Keratinocyte (primary cell): ENCODE results near the gene NHSL1. TPM values are rescaled to one million over a fixed set of nuclear protein-coding genes. Genes with fewer than 3 reads are reported as not detected.

Experiments
- DNase-seq: peaks from one replicate; pipeline ENCODE4 v3.0.0-alpha.2; 2011; ENCODE audit warnings: low read depth, missing footprints, low spot score
- FAIRE-seq: peaks from 2 replicates; lab custom pipeline; 2011; peaks lifted over from hg19 to GRCh38; lab: Jason Lieb, UNC
- H2AFZ ChIP-seq: 2 replicates; pipeline ENCODE4 v1.6.0; 2012; ENCODE audit warnings: low read length, control low read depth, inconsistent platforms; ENCODE audit not compliant: control insufficient read depth
- H3K27ac ChIP-seq: 2 replicates; pipeline ENCODE4 v1.5.1; 2011; ENCODE audit warnings: low read length; ENCODE audit not compliant: control insufficient read depth, insufficient read depth
- H3K27me3 ChIP-seq: 3 replicates; pipeline ENCODE4 v1.6.0; 2011; ENCODE audit warnings: low read length; ENCODE audit not compliant: control insufficient read depth, insufficient read depth; ENCODE audit errors: extremely low read depth
- H3K36me3 ChIP-seq, 2 experiments: 2 replicates in 1 of 2; 3 replicates in 1 of 2; pipeline ENCODE4 v1.5.1; 2011; ENCODE audit warnings: low read length in 2 of 2, mild to moderate bottlenecking in 1 of 2; ENCODE audit not compliant: control insufficient read depth in 2 of 2, insufficient read depth in 2 of 2; ENCODE audit errors: extremely low read depth in 1 of 2
- H3K4me1 ChIP-seq: 3 replicates; pipeline ENCODE4 v1.5.1; 2011; ENCODE audit warnings: low read length; ENCODE audit not compliant: control insufficient read depth, insufficient read depth; ENCODE audit errors: extremely low read depth
- H3K4me2 ChIP-seq: 3 replicates; pipeline ENCODE4 v1.6.0; 2011; ENCODE audit warnings: low read depth, low read length; ENCODE audit not compliant: control insufficient read depth, insufficient read depth; ENCODE audit errors: extremely low read depth
- H3K4me3 ChIP-seq, 3 experiments: fragments of 200-600 bp in 1 of 3; sonication (generic) in 1 of 3; 2 replicates in 2 of 3; 3 replicates in 1 of 3; pipeline ENCODE4 v1.5.1; 2011 to 2016; ENCODE audit warnings: low read length in 3 of 3, mild to moderate bottlenecking in 3 of 3, control low read depth in 2 of 3, inconsistent platforms in 1 of 3, low read depth in 1 of 3, mixed read lengths in 1 of 3, mixed run types in 1 of 3, moderate library complexity in 1 of 3; ENCODE audit not compliant: control insufficient read depth in 2 of 3, insufficient read depth in 2 of 3; ENCODE audit errors: extremely low read depth in 1 of 3
- H3K79me2 ChIP-seq: 2 replicates; pipeline ENCODE4 v1.6.0; 2012; ENCODE audit warnings: low read length; ENCODE audit not compliant: control insufficient read depth, insufficient read depth
- H3K9ac ChIP-seq: 3 replicates; pipeline ENCODE4 v1.6.0; 2011; ENCODE audit warnings: low read length; ENCODE audit not compliant: control insufficient read depth, insufficient read depth; ENCODE audit errors: extremely low read depth
- H3K9me1 ChIP-seq: 3 replicates; pipeline ENCODE4 v1.6.0; 2011; ENCODE audit warnings: low read length; ENCODE audit not compliant: control insufficient read depth, insufficient read depth; ENCODE audit errors: extremely low read depth
- H3K9me3 ChIP-seq: 2 replicates; pipeline ENCODE4 v1.5.1; 2012; ENCODE audit warnings: low read depth, low read length; ENCODE audit not compliant: control insufficient read depth
- H4K20me1 ChIP-seq: 3 replicates; pipeline ENCODE4 v1.6.0; 2011; ENCODE audit warnings: low read length; ENCODE audit not compliant: control insufficient read depth, insufficient read depth; ENCODE audit errors: extremely low read depth
- CTCF ChIP-seq, 3 experiments: IDR thresholded peaks in 1 of 3; conservative IDR thresholded peaks in 1 of 3; optimal IDR thresholded peaks in 1 of 3; 2 replicates in 2 of 3; 3 replicates in 1 of 3; pipeline versions ENCODE3 to v1.5.1; 2011; ENCODE audit warnings: low read length in 3 of 3, mild to moderate bottlenecking in 3 of 3, moderate library complexity in 2 of 3, control low read depth in 1 of 3, inconsistent platforms in 1 of 3; ENCODE audit not compliant: insufficient read depth in 2 of 3; ENCODE audit errors: extremely low read depth in 1 of 3
- EZH2 ChIP-seq: IDR thresholded peaks from one replicate; pipeline ENCODE4 v1.6.1; 2012; ENCODE audit warnings: inconsistent platforms, mild to moderate bottlenecking, low read length, moderate library complexity
- dilution Hi-C: fragments of 300-500 bp; cut with MboI; formaldehyde crosslinking; loops from one replicate; pipeline ENCODE4 v1.7.0; 2020; ENCODE audit warnings: low sequenced_read_pairs; ENCODE audit not compliant: extremely low pct_ligation_motif_present
- polyA plus RNA-seq, 5 experiments: library from polyadenylated mRNA; depleted of rRNA in 3 of 5; stranded (reverse) in 3 of 5; stranded (forward) in 1 of 5; unstranded in 1 of 5; fragments of >200 nt; gene quantifications; 1 replicate in 1 of 5; 2 replicates in 3 of 5; 3 replicates in 1 of 5; pipeline versions ENCODE4 v1.2.1 to v1.2.3, GENCODE V29; 2011 to 2012; ENCODE audit warnings: missing spikeins in 2 of 5, low read depth in 1 of 5, low replicate concordance in 1 of 5

Gene NHSL1
- polyA plus RNA-seq, 1 donor (not counting 4 experiments of a cell fraction or from before 2014, with no cell fraction given) = 11.8 TPM

DNA sequence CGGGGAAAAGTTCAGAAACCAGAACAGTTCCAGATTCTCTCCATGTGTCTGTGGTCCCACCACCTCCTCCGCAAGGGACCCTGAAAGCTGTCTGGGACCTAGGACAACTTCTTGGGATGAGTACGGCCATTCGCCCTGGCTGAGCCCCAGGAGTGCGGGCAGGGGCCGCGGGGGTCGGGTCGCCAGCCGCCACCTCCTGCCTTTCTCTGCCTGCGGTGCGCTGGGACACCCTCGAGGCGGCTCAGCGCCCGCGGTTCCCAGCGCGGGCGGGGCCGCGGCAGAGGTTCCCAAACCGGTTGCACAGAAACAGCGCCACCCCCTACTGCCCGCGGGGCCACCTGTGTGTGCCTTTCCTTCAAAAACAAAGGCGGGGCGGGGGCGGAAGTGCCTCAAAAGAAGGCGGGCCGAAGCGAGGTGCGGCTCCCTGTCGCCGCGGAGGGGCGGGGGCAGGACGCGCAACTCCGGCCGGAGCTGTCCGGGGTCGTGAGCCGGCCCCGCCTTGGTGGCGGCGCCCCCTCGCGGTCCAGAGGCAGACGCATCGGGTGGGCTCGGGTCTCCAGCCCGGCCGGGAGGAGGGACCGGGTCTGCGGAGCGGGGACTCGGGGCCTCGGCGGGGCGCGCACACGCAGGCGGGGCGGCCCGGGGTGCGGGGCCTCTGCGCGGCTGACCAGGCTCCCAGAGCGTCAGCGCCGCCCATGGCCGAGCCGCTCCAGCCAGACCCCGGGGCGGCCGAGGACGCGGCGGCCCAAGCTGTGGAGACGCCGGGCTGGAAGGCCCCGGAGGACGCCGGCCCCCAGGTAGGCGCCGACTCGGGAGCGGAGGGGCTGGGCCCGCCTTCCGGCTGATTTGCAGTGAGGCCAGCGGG is 95.3 kb downstream of the NHSL1 start, which contains the start of gene HEBP2:
HEBP2 (plus strand) TSS at position 423 of the 865 bp plus-strand sequence; CDS start at position 696, 273 bp downstream.
- Histone ChIP-seq H3K4me1 (peaks cover 8% of the 10 kb centered on the region), H3K9ac (peak within 1 kb of the TSS; percentile 95), H3K27ac (peak within 1 kb of the TSS; percentile 92), H3K27me3 (peaks cover 3% of the 10 kb centered on the region), H3K79me2 (no peaks in the 10 kb centered on the region), H3K4me2 (peak within 1 kb of the TSS; percentile 100), H4K20me1 (no peaks in the 10 kb centered on the region), H3K4me3 (peak within 1 kb of the TSS; percentile 62 to 89 (median 88)), H3K9me1 (no peaks in the 10 kb centered on the region), H3K9me3 (no peaks in the 10 kb centered on the region), H2AFZ (peak within 1 kb of the TSS; percentile 96), H3K36me3 (peaks cover 14 to 29% of the 10 kb centered on the region in 2 experiments)
- DNase-seq = peak; percentile 59
- FAIRE-seq = no peak
- TF ChIP-seq EZH2 (no peak), CTCF (optimal IDR thresholded peaks at IDR 0.05 in 1 of 3, IDR thresholded peaks at IDR 0.05 in 1 of 3, conservative IDR thresholded peaks at IDR 0.05 in 1 of 3; ENCODE audit: extremely low read depth in 1 of 3, insufficient read depth in 2 of 3, low read length in 3 of 3) (peak in 2 of 3 experiments; percentile 18 to 53)
- dilution Hi-C loops = no loop called here

DNA sequence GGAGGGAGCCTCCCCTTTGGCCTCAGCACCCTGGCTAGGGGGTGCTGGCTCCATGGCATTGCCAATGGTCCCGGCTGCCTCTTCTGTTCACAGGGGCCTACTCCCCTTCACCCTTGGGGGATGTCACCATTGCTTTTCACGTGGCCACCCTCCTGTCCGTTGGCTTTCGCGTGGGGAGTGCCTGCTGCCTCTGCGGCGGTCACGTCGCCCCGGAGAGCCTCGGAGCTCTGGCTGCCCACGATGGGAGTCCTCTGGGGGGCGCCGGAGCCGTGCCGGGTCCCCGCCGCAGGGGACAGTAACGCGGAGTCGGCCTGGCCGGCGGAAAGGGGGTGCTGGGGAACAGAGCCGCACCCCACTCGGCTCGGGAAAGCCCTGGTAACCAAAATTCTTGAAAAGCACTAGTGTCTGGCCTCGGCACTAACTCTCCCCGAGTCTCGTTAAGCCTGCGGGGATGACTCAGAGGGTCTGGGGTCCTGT is 95.9 kb downstream of the NHSL1 start:
- H3K9ac ChIP-seq = peak overlapping the region; percentile 95
- peaks cover 10 to 27% of the 10 kb centered on the region in 2 experiments for H3K36me3 ChIP-seq
- H2AFZ ChIP-seq = peak overlapping the region; percentile 96
- no peak for TF ChIP-seq EZH2
- TF ChIP-seq CTCF (optimal IDR thresholded peaks at IDR 0.05 in 1 of 3, IDR thresholded peaks at IDR 0.05 in 1 of 3, conservative IDR thresholded peaks at IDR 0.05 in 1 of 3; ENCODE audit: extremely low read depth in 1 of 3, insufficient read depth in 2 of 3, low read length in 3 of 3) = peak in 1 of 3 experiments; percentile 25
- dilution Hi-C loops = no loop called here
- H3K27me3 ChIP-seq = peaks cover 3% of the 10 kb centered on the region
- no peaks in the 10 kb centered on the region for H3K9me1 ChIP-seq
- peaks cover 8% of the 10 kb centered on the region for H3K4me1 ChIP-seq
- no peaks in the 10 kb centered on the region for H4K20me1 ChIP-seq
- no peaks in the 10 kb centered on the region for H3K79me2 ChIP-seq
- DNase-seq (no peak), FAIRE-seq (no peak)
- peak overlapping the region; percentile 92 for H3K27ac ChIP-seq
- peak overlapping the region; percentile 62 to 89 (median 88) for H3K4me3 ChIP-seq
- H3K9me3 ChIP-seq = no peaks in the 10 kb centered on the region
- H3K4me2 ChIP-seq = peak overlapping the region; percentile 96
